CD14-positive monocyte (primary cell): ENCODE measurements around the gene TRIOBP. TPM values are rescaled to one million over a fixed set of nuclear protein-coding genes. Genes with fewer than 3 reads are reported as not detected.
A peak's percentile ranks its signal among the peaks of the same experiment; 100 is the strongest.
"Not testable (repeated sequence)": the region's sequence is repeated elsewhere in the genome, so short reads cannot be mapped to it uniquely, and the experiment has no call there.

Experiments
- DNase-seq, 3 donors: peaks; one replicate each; pipeline ENCODE4 v3.0.0-alpha.2; 2011 to 2022
- H2AFZ ChIP-seq: 2 replicates; pipeline ENCODE4 v1.6.0; 2012; ENCODE audit warnings: mild to moderate bottlenecking, low read depth, low read length, inconsistent platforms; ENCODE audit not compliant: insufficient read depth, poor library complexity, severe bottlenecking
- H3K27ac ChIP-seq, 2 donors: 1 replicate in 1 of 2; 2 replicates in 1 of 2; pipeline ENCODE4 v1.5.1; 2012 to 2013; ENCODE audit warnings: low read length in 2 of 2, control low read depth in 1 of 2, inconsistent platforms in 1 of 2, low read depth in 1 of 2, mild to moderate bottlenecking in 1 of 2
- H3K27me3 ChIP-seq, 2 donors: one replicate each; pipeline versions ENCODE4 v1.6.0 to v1.6.1; 2011 to 2013; ENCODE audit warnings: low read length in 2 of 2; ENCODE audit not compliant: control insufficient read depth in 2 of 2, insufficient read depth in 2 of 2
- H3K36me3 ChIP-seq, 2 donors: replicated peaks in 1 of 2; 1 replicate in 1 of 2; 2 replicates in 1 of 2; pipeline versions ENCODE4 v1.5.1 to v1.6.1; 2012 to 2013; ENCODE audit warnings: low read length in 2 of 2, control low read depth in 1 of 2, inconsistent platforms in 1 of 2, mild to moderate bottlenecking in 1 of 2; ENCODE audit not compliant: insufficient read depth in 2 of 2, control insufficient read depth in 1 of 2
- H3K4me1 ChIP-seq, 2 donors: 1 replicate in 1 of 2; 2 replicates in 1 of 2; pipeline versions ENCODE4 v1.5.1 to v1.6.1; 2012 to 2013; ENCODE audit warnings: low read length in 2 of 2, control low read depth in 1 of 2, inconsistent platforms in 1 of 2, mild to moderate bottlenecking in 1 of 2, moderate library complexity in 1 of 2; ENCODE audit not compliant: insufficient read depth in 2 of 2, control insufficient read depth in 1 of 2
- H3K4me2 ChIP-seq: replicated peaks from 2 replicates; pipeline ENCODE3; 2012; ENCODE audit warnings: low read length, moderate library complexity, mild to moderate bottlenecking; ENCODE audit not compliant: poor library complexity, severe bottlenecking; ENCODE audit errors: extremely low read depth
- H3K4me3 ChIP-seq, 3 experiments: fragments of 200-600 bp in 1 of 3; sonication (generic) in 1 of 3; replicated peaks in 1 of 3; 1 replicate in 2 of 3; 2 replicates in 1 of 3; pipeline ENCODE4 v1.5.1; 2011 to 2013; ENCODE audit warnings: low read length in 3 of 3, mild to moderate bottlenecking in 3 of 3, control low read depth in 2 of 3, low read depth in 2 of 3, inconsistent platforms in 1 of 3, moderate library complexity in 1 of 3
- H3K79me2 ChIP-seq: 2 replicates; pipeline ENCODE4 v1.6.0; 2012; ENCODE audit warnings: mild to moderate bottlenecking, control low read depth, inconsistent platforms, low read length, moderate library complexity; ENCODE audit not compliant: insufficient read depth
- H3K9ac ChIP-seq: 2 replicates; pipeline ENCODE4 v1.6.0; 2017; ENCODE audit warnings: low read length, mild to moderate bottlenecking; ENCODE audit not compliant: insufficient read depth, poor library complexity, severe bottlenecking
- H3K9me3 ChIP-seq, 2 donors: replicated peaks in 1 of 2; 1 replicate in 1 of 2; 2 replicates in 1 of 2; pipeline versions ENCODE4 v1.5.1 to v1.6.1; 2012 to 2013; ENCODE audit warnings: low read length in 2 of 2, control low read depth in 1 of 2; ENCODE audit not compliant: control insufficient read depth in 1 of 2, insufficient read depth in 1 of 2
- H4K20me1 ChIP-seq: 2 replicates; pipeline ENCODE4 v1.6.0; 2012; ENCODE audit warnings: mild to moderate bottlenecking, low read length, control low read depth, moderate library complexity; ENCODE audit not compliant: insufficient read depth
- H3K27ac Mint-ChIP-seq, 7 donors: one replicate each; pipeline ENCODE4 v1.8.0; 2020; ENCODE audit warnings: mild to moderate bottlenecking in 7 of 7, mixed read lengths in 7 of 7, moderate library complexity in 6 of 7, inconsistent platforms in 2 of 7
- H3K27me3 Mint-ChIP-seq, 3 donors: one replicate each; pipeline ENCODE4 v1.8.0; 2021 to 2022; ENCODE audit warnings: low read depth in 3 of 3, mild to moderate bottlenecking in 3 of 3, mixed read lengths in 3 of 3, moderate library complexity in 3 of 3, inconsistent platforms in 1 of 3
- H3K36me3 Mint-ChIP-seq, 2 donors: one replicate each; pipeline ENCODE4 v1.8.0; 2020; ENCODE audit warnings: mixed read lengths in 2 of 2, inconsistent platforms in 1 of 2, mild to moderate bottlenecking in 1 of 2
- H3K4me1 Mint-ChIP-seq: one replicate; pipeline ENCODE4 v1.8.0; 2020; ENCODE audit warnings: mild to moderate bottlenecking, mixed read lengths
- H3K4me3 Mint-ChIP-seq, 2 donors: one replicate each; pipeline ENCODE4 v1.8.0; 2020; ENCODE audit warnings: mild to moderate bottlenecking in 2 of 2, mixed read lengths in 2 of 2, moderate library complexity in 1 of 2
- H3K9me3 Mint-ChIP-seq, 7 donors: one replicate each; pipeline ENCODE4 v1.8.0; 2020 to 2022; ENCODE audit warnings: mixed read lengths in 7 of 7, mild to moderate bottlenecking in 6 of 7, moderate library complexity in 6 of 7, inconsistent platforms in 2 of 7
- WGBS: methylation state at CpG from one replicate; pipeline ENCODE4 v1.1.5; 2013; ENCODE audit warnings: missing lambda C conversion rate; ENCODE audit not compliant: insufficient coverage; 5-methylcytosine and 5-hydroxymethylcytosine counted together
- intact Hi-C, 2 donors: fragments of 100-400 bp; cut with micrococcal nuclease; formaldehyde crosslinking; loops; one replicate each; pipeline versions ENCODE4 v1.15.0 to v1.15.1; 2023
- polyA plus RNA-seq, 3 donors: library from polyadenylated mRNA; depleted of rRNA in 1 of 3; unstranded in 2 of 3; stranded (reverse) in 1 of 3; fragments of 300-500 nt in 2 of 3; fragments of >200 nt in 1 of 3; fragmentation: Illumina TruSeq in 2 of 3; gene quantifications; 1 replicate in 2 of 3; 2 replicates in 1 of 3; pipeline ENCODE4 v1.2.3, GENCODE V29; 2012 to 2021
- TF ChIP-seq, protein P1 (sequence below): fragments of 200-600 bp; IDR thresholded peaks from one replicate; pipeline ENCODE4 v1.8.0; 2022; ENCODE audit warnings: antibody characterized with exemption, mild to moderate bottlenecking

Gene TRIOBP
- polyA plus RNA-seq, 3 donors: 43.0 to 46.6 (median 44.7) TPM

DNA sequence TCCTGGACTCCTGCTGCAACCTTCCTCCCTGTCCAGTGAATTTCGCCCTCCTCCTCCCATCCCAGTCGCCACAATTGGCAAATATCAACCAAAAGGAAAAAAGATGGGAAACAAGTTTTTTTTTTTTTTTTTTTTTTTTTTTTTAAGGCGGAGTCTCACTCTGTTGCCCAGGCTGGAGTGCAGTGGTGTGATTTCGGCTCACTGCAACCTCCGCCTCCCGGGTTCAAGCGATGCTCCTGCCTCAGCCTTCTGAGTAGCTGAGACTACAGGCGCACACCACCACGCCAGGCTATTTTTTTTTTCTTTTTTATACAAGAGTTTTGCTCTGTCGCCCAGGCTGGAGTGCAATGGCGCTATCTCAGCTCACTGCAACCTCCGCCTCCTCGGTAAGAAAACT, 590 bp upstream of the TRIOBP start:
- Mint-ChIP-seq H3K4me3 (peak overlapping the region; percentile 40 to 88), H3K27ac (peak overlapping the region in 3 of 7 donors; percentile 46 to 64 (median 60)), H3K36me3 (peaks cover 35 to 54% of the 10 kb centered on the region in 2 donors), H3K4me1 (peaks cover 27% of the 10 kb centered on the region)
- H3K4me3 ChIP-seq: peak overlapping the region in 1 of 3 experiments; percentile 56
- not testable (repeated sequence) for H3K79me2 ChIP-seq, H4K20me1 ChIP-seq, H3K27me3 ChIP-seq, DNase-seq, H3K27me3 Mint-ChIP-seq, H3K27ac ChIP-seq, H3K9me3 Mint-ChIP-seq, H3K9ac ChIP-seq, H3K9me3 ChIP-seq
- H3K4me1 ChIP-seq: peaks cover 26 to 30% of the 10 kb centered on the region in 2 donors
- peaks cover 29 to 43% of the 10 kb centered on the region in 2 donors for H3K36me3 ChIP-seq
- 25% methylated on average over 10 of the region's 13 CpGs for WGBS
- H3K4me2 ChIP-seq: peak overlapping the region; percentile 70
- H2AFZ ChIP-seq: peak overlapping the region; percentile 46
- intact Hi-C loops: loop anchor here in 1 of 2 donors (5.0 kb wide), 1 partner anchor 51 kb away; no protein-coding TSS in a partner anchor

DNA sequence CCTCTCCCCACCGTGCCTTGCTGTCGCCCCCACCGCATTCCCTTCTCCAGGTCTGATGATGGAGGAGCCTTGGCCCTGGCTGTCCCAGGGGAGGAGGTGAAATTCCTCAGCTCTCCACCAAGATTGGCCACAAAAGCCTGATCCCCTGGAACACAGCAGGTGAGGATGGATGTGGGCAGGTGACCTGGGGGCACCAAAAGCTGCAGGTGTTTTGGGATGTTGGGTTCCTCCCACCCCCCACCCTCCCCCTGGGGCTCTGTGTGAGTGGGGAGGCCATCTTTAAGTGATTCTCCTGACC, 639 bp downstream of the TRIOBP start:
- no peak overlapping the region for H3K27ac ChIP-seq
- intact Hi-C loops: loop anchor here in 1 of 2 donors (5.0 kb wide), 1 partner anchor 50 kb away; no protein-coding TSS in a partner anchor
- no peaks in the 10 kb centered on the region for H3K27me3 ChIP-seq
- no peak for DNase-seq
- H3K4me3 ChIP-seq: no peak overlapping the region
- no peak overlapping the region for H2AFZ ChIP-seq
- H3K36me3 ChIP-seq: peaks cover 18 to 31% of the 10 kb centered on the region in 2 donors
- peaks cover 0 to 4% (median 2%) of the 10 kb centered on the region in 3 donors for H3K27me3 Mint-ChIP-seq
- H3K4me1 Mint-ChIP-seq: peaks cover 38% of the 10 kb centered on the region
- H3K4me3 Mint-ChIP-seq: no peak overlapping the region
- peaks cover 38 to 43% of the 10 kb centered on the region in 2 donors for H3K4me1 ChIP-seq
- no CpG with 5 or more reads among the region's 3 CpGs for WGBS
- no peak overlapping the region for H3K4me2 ChIP-seq
- no peaks in the 10 kb centered on the region for H3K9me3 Mint-ChIP-seq
- no peaks in the 10 kb centered on the region for H4K20me1 ChIP-seq
- peaks cover 24 to 42% of the 10 kb centered on the region in 2 donors for H3K36me3 Mint-ChIP-seq
- no peaks in the 10 kb centered on the region for H3K9me3 ChIP-seq
- TF ChIP-seq, protein P1, sequence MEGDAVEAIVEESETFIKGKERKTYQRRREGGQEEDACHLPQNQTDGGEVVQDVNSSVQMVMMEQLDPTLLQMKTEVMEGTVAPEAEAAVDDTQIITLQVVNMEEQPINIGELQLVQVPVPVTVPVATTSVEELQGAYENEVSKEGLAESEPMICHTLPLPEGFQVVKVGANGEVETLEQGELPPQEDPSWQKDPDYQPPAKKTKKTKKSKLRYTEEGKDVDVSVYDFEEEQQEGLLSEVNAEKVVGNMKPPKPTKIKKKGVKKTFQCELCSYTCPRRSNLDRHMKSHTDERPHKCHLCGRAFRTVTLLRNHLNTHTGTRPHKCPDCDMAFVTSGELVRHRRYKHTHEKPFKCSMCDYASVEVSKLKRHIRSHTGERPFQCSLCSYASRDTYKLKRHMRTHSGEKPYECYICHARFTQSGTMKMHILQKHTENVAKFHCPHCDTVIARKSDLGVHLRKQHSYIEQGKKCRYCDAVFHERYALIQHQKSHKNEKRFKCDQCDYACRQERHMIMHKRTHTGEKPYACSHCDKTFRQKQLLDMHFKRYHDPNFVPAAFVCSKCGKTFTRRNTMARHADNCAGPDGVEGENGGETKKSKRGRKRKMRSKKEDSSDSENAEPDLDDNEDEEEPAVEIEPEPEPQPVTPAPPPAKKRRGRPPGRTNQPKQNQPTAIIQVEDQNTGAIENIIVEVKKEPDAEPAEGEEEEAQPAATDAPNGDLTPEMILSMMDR: no peak
- no peaks in the 10 kb centered on the region for H3K79me2 ChIP-seq
- no peak overlapping the region for H3K27ac Mint-ChIP-seq
- no peak overlapping the region for H3K9ac ChIP-seq
